Endothelial cell of umbilical vein (primary cell): Measurements from ENCODE around the gene MLANA. TPM values are rescaled to one million over a fixed set of nuclear protein-coding genes. Genes with fewer than 3 reads are reported as not detected.

Experiments
- BruUV-seq: library from RNA; stranded (reverse); fragments of 400-500 nt; replicated peaks from 2 replicates; lab custom pipeline; 2021; lab: Mats Ljungman, UMichigan
- CTCF ChIA-PET: fragments of 300-600, 350-600 bp; sonication (Branson Sonifier 250); formaldehyde crosslinking; loops from one replicate; lab custom pipeline; 2021; ENCODE audit warnings: antibody characterized with exemption, inconsistent platforms; lab: Charles Lee
- POLR2A ChIA-PET: fragments of 300-600, 350-600 bp; sonication (Branson Sonifier 250); formaldehyde crosslinking; loops from one replicate; lab custom pipeline; 2021; ENCODE audit warnings: antibody characterized with exemption, inconsistent platforms; lab: Charles Lee
- DNase-seq: peaks from one replicate; pipeline ENCODE4 v3.0.0-alpha.2; 2011; ENCODE audit warnings: low read depth, low spot score
- FAIRE-seq: peaks from 2 replicates; lab custom pipeline; 2011; peaks lifted over from hg19 to GRCh38; lab: Jason Lieb, UNC
- H2AFZ ChIP-seq: 2 replicates; pipeline ENCODE4 v1.6.0; 2012; ENCODE audit warnings: low read depth, low read length, control low read depth, inconsistent platforms
- H3K27ac ChIP-seq: 2 replicates; pipeline ENCODE4 v1.5.1; 2011; ENCODE audit warnings: low read depth, mild to moderate bottlenecking, control low read depth, low read length, moderate library complexity; ENCODE audit not compliant: insufficient read depth
- H3K27me3 ChIP-seq, 2 experiments: 2 replicates each; pipeline versions ENCODE4 v1.6.0 to v1.6.1; 2011; ENCODE audit warnings: low read length in 2 of 2, mixed read lengths in 1 of 2; ENCODE audit not compliant: control insufficient read depth in 2 of 2, insufficient read depth in 2 of 2
- H3K36me3 ChIP-seq, 2 experiments: 2 replicates in 1 of 2; 3 replicates in 1 of 2; pipeline ENCODE4 v1.5.1; 2011; ENCODE audit warnings: low read length in 2 of 2, mild to moderate bottlenecking in 1 of 2, moderate library complexity in 1 of 2; ENCODE audit not compliant: control insufficient read depth in 2 of 2, insufficient read depth in 2 of 2; ENCODE audit errors: extremely low read depth in 1 of 2
- H3K4me1 ChIP-seq: 3 replicates; pipeline ENCODE4 v1.5.1; 2011; ENCODE audit warnings: mild to moderate bottlenecking, low read length; ENCODE audit not compliant: control insufficient read depth, insufficient read depth; ENCODE audit errors: extremely low read depth
- H3K4me2 ChIP-seq: 2 replicates; pipeline ENCODE4 v1.6.1; 2011; ENCODE audit warnings: low read length, control low read depth, mixed read lengths; ENCODE audit not compliant: insufficient read depth
- H3K4me3 ChIP-seq, 3 experiments: fragments of 200-600 bp in 1 of 3; sonication (generic), shearing (Covaris generic) in 1 of 3; replicated peaks in 1 of 3; 2 replicates each; pipeline ENCODE4 v1.5.1; 2011 to 2016; ENCODE audit warnings: control low read depth in 3 of 3, low read length in 3 of 3, mild to moderate bottlenecking in 2 of 3, inconsistent platforms in 1 of 3, low read depth in 1 of 3, moderate library complexity in 1 of 3; ENCODE audit not compliant: insufficient read depth in 1 of 3
- H3K79me2 ChIP-seq: 2 replicates; pipeline ENCODE4 v1.6.0; 2012; ENCODE audit warnings: low read length, inconsistent platforms; ENCODE audit not compliant: control insufficient read depth, insufficient read depth
- H3K9ac ChIP-seq: replicated peaks from 2 replicates; pipeline ENCODE3; 2011; ENCODE audit warnings: low read length, control low read depth; ENCODE audit not compliant: insufficient read depth; ENCODE audit errors: extremely low read depth
- H3K9me1 ChIP-seq: replicated peaks from 3 replicates; pipeline ENCODE4 v1.6.0; 2011; ENCODE audit warnings: mild to moderate bottlenecking, low read length; ENCODE audit not compliant: control insufficient read depth, insufficient read depth; ENCODE audit errors: extremely low read depth
- H3K9me3 ChIP-seq: replicated peaks from 2 replicates; pipeline ENCODE4 v1.5.1; 2012; ENCODE audit warnings: low read length, inconsistent platforms; ENCODE audit not compliant: control insufficient read depth, insufficient read depth
- H4K20me1 ChIP-seq: replicated peaks from 2 replicates; pipeline ENCODE3; 2011; ENCODE audit warnings: mild to moderate bottlenecking, low read length; ENCODE audit not compliant: control insufficient read depth, insufficient read depth; ENCODE audit errors: extremely low read depth
- CTCF ChIP-seq, 2 donors: IDR thresholded peaks; 1 replicate in 1 of 2; 2 replicates in 1 of 2; pipeline ENCODE4 v1.5.1; 2011; ENCODE audit warnings: low read length in 2 of 2, mild to moderate bottlenecking in 2 of 2, moderate library complexity in 2 of 2, control low read depth in 1 of 2, inconsistent platforms in 1 of 2, low read depth in 1 of 2; ENCODE audit not compliant: insufficient read depth in 1 of 2; ENCODE audit errors: extremely low read depth in 1 of 2
- EZH2 ChIP-seq: IDR thresholded peaks from 2 replicates; pipeline ENCODE4 v1.6.1; 2012; ENCODE audit warnings: borderline replicate concordance, low read depth, mild to moderate bottlenecking, moderate library complexity, low read length, inconsistent platforms; ENCODE audit not compliant: severe bottlenecking
- FOS ChIP-seq: IDR thresholded peaks from 2 replicates; pipeline ENCODE4 v1.6.1; 2011; ENCODE audit warnings: mild to moderate bottlenecking, low read length, moderate library complexity, borderline replicate concordance; ENCODE audit not compliant: insufficient read depth
- GATA2 ChIP-seq: IDR thresholded peaks from 2 replicates; pipeline ENCODE4 v1.7.0; 2011; ENCODE audit warnings: low read depth, mild to moderate bottlenecking, moderate library complexity, mixed read lengths, low read length; ENCODE audit not compliant: insufficient read length, insufficient read depth
- JUN ChIP-seq: IDR thresholded peaks from 2 replicates; pipeline ENCODE4 v1.6.1; 2011; ENCODE audit warnings: borderline replicate concordance, low read depth; ENCODE audit not compliant: insufficient read length, insufficient read depth
- MAX ChIP-seq: IDR thresholded peaks from 2 replicates; pipeline ENCODE4 v1.6.1; 2011; ENCODE audit not compliant: insufficient read depth, insufficient read length
- MYC ChIP-seq: IDR thresholded peaks from one replicate; pipeline ENCODE4 v1.6.1; 2011; ENCODE audit warnings: mild to moderate bottlenecking, low read depth, low read length
- POLR2A ChIP-seq: IDR thresholded peaks from 2 replicates; pipeline ENCODE4 v1.6.1; 2012; ENCODE audit warnings: low read depth, mild to moderate bottlenecking, control low read depth, low read length
- POLR2AphosphoS5 ChIP-seq: IDR thresholded peaks from 2 replicates; pipeline ENCODE4 v1.6.1; 2012; ENCODE audit warnings: low read depth, mild to moderate bottlenecking, control low read depth, low read length, moderate library complexity; ENCODE audit not compliant: insufficient read depth
- dilution Hi-C: fragments of 300-500 bp; cut with MboI; formaldehyde crosslinking; loops from one replicate; pipeline ENCODE4 v1.15.0; 2019; ENCODE audit warnings: low sequenced_read_pairs; ENCODE audit not compliant: extremely low pct_ligation_motif_present
- intact Hi-C: fragments of 100-400 bp; cut with micrococcal nuclease; formaldehyde crosslinking; loops from one replicate; pipeline ENCODE4 v1.10.0; 2022
- polyA plus RNA-seq, 4 experiments: library from polyadenylated mRNA; depleted of rRNA in 3 of 4; stranded (reverse) in 3 of 4; unstranded in 1 of 4; fragments of >200 nt; gene quantifications; 2 replicates each; pipeline versions ENCODE4 v1.2.1 to v1.2.3, GENCODE V29; 2011 to 2012; ENCODE audit warnings: missing spikeins in 1 of 4
- total RNA-seq: library from RNA; stranded (reverse); gene quantifications from 2 replicates; pipeline ENCODE4 v1.2.3, GENCODE V29; 2021

The MLANA gene
- total and polyA plus RNA-seq, 2 donors (not counting 3 experiments of a cell fraction or from before 2014, with no cell fraction given) = not detected

- Histone ChIP-seq H3K9me3 (no peaks in the 10 kb centered on the region), H2AFZ (no peak overlapping the region), H3K4me1 (peaks cover 4% of the 10 kb centered on the region), H3K4me3 (no peak overlapping the region), H4K20me1 (no peaks in the 10 kb centered on the region), H3K36me3 (no peaks in the 10 kb centered on the region), H3K79me2 (no peaks in the 10 kb centered on the region), H3K9me1 (no peaks in the 10 kb centered on the region), H3K9ac (no peak overlapping the region), H3K27me3 (no peaks in the 10 kb centered on the region), H3K4me2 (no peak overlapping the region), H3K27ac (no peak overlapping the region)
- dilution Hi-C loops (no loop called here), intact Hi-C loops (no loop called here)
- FAIRE-seq (no peak), DNase-seq (no peak)
- BruUV-seq = no TSS peak
- no peak for TF ChIP-seq FOS
- TF ChIP-seq MYC = no peak
- no peak for TF ChIP-seq POLR2A
- no peak for TF ChIP-seq JUN
- no peak for TF ChIP-seq MAX
- TF ChIP-seq POLR2AphosphoS5 = no peak
- no peak for TF ChIP-seq EZH2
- no peak for TF ChIP-seq CTCF (IDR thresholded peaks at IDR 0.05; ENCODE audit: extremely low read depth in 1 of 2, insufficient read depth in 1 of 2, low read depth in 1 of 2, low read length in 2 of 2)
- TF ChIP-seq GATA2 = no peak
- CTCF ChIA-PET = interaction anchor here (1.1 to 1.6 kb wide), 3 partner anchors 10 to 178 kb away, joined by 3 to 7 read pairs (median 7); partner anchors contain the start of gene ERMP1
- POLR2A ChIA-PET = no interaction called here
Measured at GRCh38 chr9:5876711-5877110, 14.0 kb upstream of the MLANA start.
